ENCODE data around the gene MAPK4.

DNA sequence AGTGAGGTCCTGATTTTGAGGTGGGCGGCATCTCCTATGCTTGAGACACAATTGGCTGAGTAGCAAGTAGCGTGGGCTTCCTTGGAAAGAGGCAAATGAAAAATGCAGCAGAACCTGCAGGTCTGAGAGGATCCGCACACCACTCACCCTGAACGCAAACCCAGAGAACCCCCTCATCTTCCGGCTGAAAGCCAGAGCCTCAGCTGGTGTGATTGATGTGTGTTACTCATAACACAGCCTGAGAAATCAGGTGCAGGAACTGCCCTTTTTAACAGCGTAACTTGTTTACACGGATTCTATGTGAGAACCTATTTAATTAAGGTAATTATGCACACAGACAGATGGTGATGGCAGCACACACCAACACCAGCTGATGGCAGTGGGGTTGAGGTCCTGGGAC, 136.5 kb downstream of the MAPK4 start:
- TF ChIP-seq, protein P1, sequence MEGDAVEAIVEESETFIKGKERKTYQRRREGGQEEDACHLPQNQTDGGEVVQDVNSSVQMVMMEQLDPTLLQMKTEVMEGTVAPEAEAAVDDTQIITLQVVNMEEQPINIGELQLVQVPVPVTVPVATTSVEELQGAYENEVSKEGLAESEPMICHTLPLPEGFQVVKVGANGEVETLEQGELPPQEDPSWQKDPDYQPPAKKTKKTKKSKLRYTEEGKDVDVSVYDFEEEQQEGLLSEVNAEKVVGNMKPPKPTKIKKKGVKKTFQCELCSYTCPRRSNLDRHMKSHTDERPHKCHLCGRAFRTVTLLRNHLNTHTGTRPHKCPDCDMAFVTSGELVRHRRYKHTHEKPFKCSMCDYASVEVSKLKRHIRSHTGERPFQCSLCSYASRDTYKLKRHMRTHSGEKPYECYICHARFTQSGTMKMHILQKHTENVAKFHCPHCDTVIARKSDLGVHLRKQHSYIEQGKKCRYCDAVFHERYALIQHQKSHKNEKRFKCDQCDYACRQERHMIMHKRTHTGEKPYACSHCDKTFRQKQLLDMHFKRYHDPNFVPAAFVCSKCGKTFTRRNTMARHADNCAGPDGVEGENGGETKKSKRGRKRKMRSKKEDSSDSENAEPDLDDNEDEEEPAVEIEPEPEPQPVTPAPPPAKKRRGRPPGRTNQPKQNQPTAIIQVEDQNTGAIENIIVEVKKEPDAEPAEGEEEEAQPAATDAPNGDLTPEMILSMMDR (IDR thresholded peaks at IDR 0.05; ENCODE audit: borderline replicate concordance, extremely low read depth, low read length, poor library complexity, severe bottlenecking), result no peak
- no peak for TF ChIP-seq EZH2 (IDR thresholded peaks at IDR 0.05; ENCODE audit: borderline replicate concordance, low read depth, low read length, severe bottlenecking)

All from DND-41 (cell line).